ENCODE measurements around the gene PCDHAC1. TPM values are rescaled to one million over a fixed set of nuclear protein-coding genes. Genes with fewer than 3 reads are reported as not detected.
A peak's percentile ranks its signal among the peaks of the same experiment; 100 is the strongest.
"Not testable (repeated sequence)": the region's sequence is repeated elsewhere in the genome, so short reads cannot be mapped to it uniquely, and the experiment has no call there.

PCDHAC1 gene
- total RNA-seq (2014; rRNA removed; shearing (Covaris generic)), result 0.58 and 0.72 TPM in 2 replicates
- 0.22 and 0.30 TPM in 2 replicates for polyA plus RNA-seq (2015; cell fraction: cytosol; rRNA removed)
- 0.67 TPM in 1 of 2 replicates, not detected in the other for polyA plus RNA-seq (2015; cell fraction: nucleus; rRNA removed)

- in situ Hi-C loops (cut with HindIII; ENCODE audit: low pct_unique_long_range_greater_than_20kb, low sequenced_read_pairs), result no loop called here
- no peak for DNase-seq (ENCODE audit: low read depth, low spot score)
Measured at GRCh38 chr5:140925806-140926442, at the start of gene PCDHAC1. Gene PCDHAC1 (plus strand): TSS chr5:140926299. CDS start chr5:140926893, 594 bp downstream.

- DNase-seq (ENCODE audit: low read depth, low spot score); in situ Hi-C loops (cut with HindIII; ENCODE audit: low pct_unique_long_range_greater_than_20kb, low sequenced_read_pairs): not testable (repeated sequence)
Measured at GRCh38 chr5:140876541-140877261, 49.4 kb upstream of the PCDHAC1 start.

- DNase-seq (ENCODE audit: low read depth, low spot score), result no peak
- in situ Hi-C loops (cut with HindIII; ENCODE audit: low pct_unique_long_range_greater_than_20kb, low sequenced_read_pairs), result no loop called here
Measured at GRCh38 chr5:140877262-140877581, 48.9 kb upstream of the PCDHAC1 start.

- in situ Hi-C loops (cut with HindIII; ENCODE audit: low pct_unique_long_range_greater_than_20kb, low sequenced_read_pairs), result no loop called here
Measured at GRCh38 chr5:140881889-140882590, 44.1 kb upstream of the PCDHAC1 start, which contains the start of gene PCDHA13. Gene PCDHA13 (plus strand): TSS chr5:140882124. CDS start chr5:140882269, 145 bp downstream.

GRCh38 chr5:140882591-140882899 lies 43.6 kb upstream of the PCDHAC1 start:
- DNase-seq (ENCODE audit: low read depth, low spot score), result peak; percentile 57

More at GRCh38 chr5:140881889-140882590, 44.1 kb upstream of the PCDHAC1 start, which contains the start of gene PCDHA13:
- DNase-seq (ENCODE audit: low read depth, low spot score), result peak; percentile 42

GRCh38 chr5:140883373-140883772 lies 42.7 kb upstream of the PCDHAC1 start:
- no peak for DNase-seq (ENCODE audit: low read depth, low spot score)
- in situ Hi-C loops (cut with HindIII; ENCODE audit: low pct_unique_long_range_greater_than_20kb, low sequenced_read_pairs), result no loop called here

More at GRCh38 chr5:140882591-140882899, 43.6 kb upstream of the PCDHAC1 start:
- in situ Hi-C loops (cut with HindIII; ENCODE audit: low pct_unique_long_range_greater_than_20kb, low sequenced_read_pairs), result no loop called here

GRCh38 chr5:140883927-140884697 lies 42.0 kb upstream of the PCDHAC1 start:
- in situ Hi-C loops (cut with HindIII; ENCODE audit: low pct_unique_long_range_greater_than_20kb, low sequenced_read_pairs), result no loop called here

GRCh38 chr5:140916325-140916724 lies 9.8 kb upstream of the PCDHAC1 start:
- DNase-seq (ENCODE audit: low read depth, low spot score), result no peak
- in situ Hi-C loops (cut with HindIII; ENCODE audit: low pct_unique_long_range_greater_than_20kb, low sequenced_read_pairs), result no loop called here

More at GRCh38 chr5:140883927-140884697, 42.0 kb upstream of the PCDHAC1 start:
- no peak for DNase-seq (ENCODE audit: low read depth, low spot score)

GRCh38 chr5:140923601-140924000 lies 2.5 kb upstream of the PCDHAC1 start:
- in situ Hi-C loops (cut with HindIII; ENCODE audit: low pct_unique_long_range_greater_than_20kb, low sequenced_read_pairs), result no loop called here
- DNase-seq (ENCODE audit: low read depth, low spot score), result no peak

- in situ Hi-C loops (cut with HindIII; ENCODE audit: low pct_unique_long_range_greater_than_20kb, low sequenced_read_pairs), result no loop called here
- DNase-seq (ENCODE audit: low read depth, low spot score), result peak; percentile 68
Measured at GRCh38 chr5:140926443-140927227, 536 bp downstream of the PCDHAC1 start.

- DNase-seq (ENCODE audit: low read depth, low spot score), result no peak
- in situ Hi-C loops (cut with HindIII; ENCODE audit: low pct_unique_long_range_greater_than_20kb, low sequenced_read_pairs), result no loop called here
Measured at GRCh38 chr5:140927228-140927573, 1.1 kb downstream of the PCDHAC1 start.

GRCh38 chr5:140934964-140935606 lies 9.0 kb downstream of the PCDHAC1 start:
- DNase-seq (ENCODE audit: low read depth, low spot score), result peak; percentile 19
- in situ Hi-C loops (cut with HindIII; ENCODE audit: low pct_unique_long_range_greater_than_20kb, low sequenced_read_pairs), result no loop called here

- DNase-seq (ENCODE audit: low read depth, low spot score), result no peak
- in situ Hi-C loops (cut with HindIII; ENCODE audit: low pct_unique_long_range_greater_than_20kb, low sequenced_read_pairs), result no loop called here
Measured at GRCh38 chr5:140946578-140946977, 20.5 kb downstream of the PCDHAC1 start.

GRCh38 chr5:140951636-140952035 lies 25.5 kb downstream of the PCDHAC1 start:
- DNase-seq (ENCODE audit: low read depth, low spot score), result no peak
- in situ Hi-C loops (cut with HindIII; ENCODE audit: low pct_unique_long_range_greater_than_20kb, low sequenced_read_pairs), result no loop called here

- DNase-seq (ENCODE audit: low read depth, low spot score), result no peak
- in situ Hi-C loops (cut with HindIII; ENCODE audit: low pct_unique_long_range_greater_than_20kb, low sequenced_read_pairs), result no loop called here
Measured at GRCh38 chr5:140953234-140953633, 27.1 kb downstream of the PCDHAC1 start.

GRCh38 chr5:140962190-140962589 lies 36.1 kb downstream of the PCDHAC1 start:
- in situ Hi-C loops (cut with HindIII; ENCODE audit: low pct_unique_long_range_greater_than_20kb, low sequenced_read_pairs), result no loop called here
- no peak for DNase-seq (ENCODE audit: low read depth, low spot score)

- DNase-seq (ENCODE audit: low read depth, low spot score), result no peak
- in situ Hi-C loops (cut with HindIII; ENCODE audit: low pct_unique_long_range_greater_than_20kb, low sequenced_read_pairs), result no loop called here
Measured at GRCh38 chr5:140964356-140964755, 38.3 kb downstream of the PCDHAC1 start.
